SK-N-DZ (cell line): ENCODE measurements around the gene NR6A1.

Source experiments
- DNase-seq: peaks from one replicate; pipeline ENCODE4 v3.0.0-alpha.2; 2015; ENCODE audit warnings: low spot score

The NR6A1 gene

GRCh38 chr9:124726886-124727285 lies 44.2 kb downstream of the NR6A1 start:
- DNase-seq, result no peak

- no peak for DNase-seq
These were observed 46.1 kb downstream of the NR6A1 start for GRCh38 chr9:124725068-124725452.

GRCh38 chr9:124724415-124725067 lies 46.6 kb downstream of the NR6A1 start:
- DNase-seq, result no peak

DNA sequence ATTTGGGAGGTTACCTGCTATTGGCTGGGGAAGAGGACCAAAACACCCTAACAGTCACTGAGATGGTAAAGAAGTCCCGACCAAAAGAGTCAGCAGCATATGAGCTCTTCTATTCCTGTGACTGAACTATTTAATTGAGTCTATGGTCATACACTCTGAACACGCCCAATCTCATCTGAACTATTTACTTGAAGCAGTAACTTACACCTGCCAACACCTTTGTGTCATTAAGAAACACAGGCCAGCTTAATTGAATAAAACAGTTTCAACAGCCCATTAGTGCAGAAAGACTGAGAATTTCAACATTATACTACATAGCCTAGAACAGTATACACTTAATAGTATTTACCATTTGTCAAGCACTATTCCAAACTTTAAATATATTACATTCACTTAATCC lies 47.8 kb downstream of the NR6A1 start:
- DNase-seq, result no peak

GRCh38 chr9:124721109-124721906 lies 49.8 kb downstream of the NR6A1 start:
- DNase-seq, result no peak

- no peak for DNase-seq
These were observed 50.5 kb downstream of the NR6A1 start for GRCh38 chr9:124720429-124721108.

GRCh38 chr9:124718928-124719327 lies 52.2 kb downstream of the NR6A1 start:
- no peak for DNase-seq

DNA sequence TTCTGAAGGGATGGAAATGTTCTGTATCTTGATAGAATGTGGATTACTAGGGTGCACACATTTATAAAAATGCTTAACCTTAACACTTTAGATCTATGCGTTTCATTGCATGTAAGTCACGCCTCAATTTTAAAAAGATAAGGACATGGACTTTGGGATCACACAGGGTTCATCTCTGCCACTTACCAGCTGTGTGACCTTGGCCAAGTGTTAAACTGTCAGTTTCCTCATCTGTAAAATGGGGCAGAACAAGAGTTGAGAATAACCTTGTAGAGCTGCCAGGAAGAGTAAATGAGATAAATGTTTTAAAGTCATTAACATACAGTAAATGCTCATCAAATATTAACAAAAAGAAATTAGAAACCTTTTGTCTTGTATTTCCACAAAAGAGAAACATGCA lies 53.5 kb downstream of the NR6A1 start:
- no peak for DNase-seq

- no peak for DNase-seq
These were observed 54.3 kb downstream of the NR6A1 start for GRCh38 chr9:124716808-124717207.

DNA sequence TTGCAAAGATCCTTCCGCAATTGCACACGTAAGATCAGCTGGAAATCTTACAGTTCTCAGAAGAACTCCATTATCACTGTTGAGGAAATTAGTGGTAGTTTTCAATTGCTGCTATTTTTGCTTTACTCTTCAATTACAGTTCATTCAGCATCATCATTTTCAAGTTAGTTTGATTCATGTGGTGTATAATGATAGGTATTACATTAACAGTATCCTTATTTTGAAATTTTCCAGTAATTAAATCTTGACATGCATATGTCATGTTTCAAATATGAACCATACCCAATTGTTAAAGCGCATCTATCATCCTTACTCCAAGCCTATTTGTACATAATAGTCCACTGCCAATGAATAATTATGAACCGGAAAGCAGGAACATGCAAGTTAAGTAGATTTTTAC lies 60.3 kb downstream of the NR6A1 start:
- no peak for DNase-seq

GRCh38 chr9:124709292-124709690 lies 61.8 kb downstream of the NR6A1 start:
- DNase-seq, result no peak

GRCh38 chr9:124708633-124709291 lies 62.3 kb downstream of the NR6A1 start:
- no peak for DNase-seq

- no peak for DNase-seq
These were observed 63.0 kb downstream of the NR6A1 start for GRCh38 chr9:124708074-124708473.

DNA sequence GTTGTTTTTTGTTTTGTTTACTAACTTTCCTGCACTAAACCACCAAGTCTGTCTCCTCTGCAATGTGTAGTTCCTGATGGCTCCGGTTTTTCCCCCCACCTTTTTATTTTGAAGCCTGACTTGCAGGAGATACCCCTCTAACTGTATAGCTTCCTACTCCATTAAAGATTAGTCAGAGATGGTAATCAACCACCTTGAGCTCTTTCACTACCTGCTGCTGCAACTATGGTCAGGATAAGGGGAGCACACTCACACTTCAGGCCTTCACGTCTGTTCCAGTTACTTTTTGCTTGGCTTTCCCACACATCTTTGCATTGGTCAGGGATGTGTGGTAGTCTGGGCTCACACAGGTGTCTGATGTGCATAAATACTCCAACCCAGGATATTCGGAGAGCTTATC lies 63.4 kb downstream of the NR6A1 start:
- no peak for DNase-seq

DNA sequence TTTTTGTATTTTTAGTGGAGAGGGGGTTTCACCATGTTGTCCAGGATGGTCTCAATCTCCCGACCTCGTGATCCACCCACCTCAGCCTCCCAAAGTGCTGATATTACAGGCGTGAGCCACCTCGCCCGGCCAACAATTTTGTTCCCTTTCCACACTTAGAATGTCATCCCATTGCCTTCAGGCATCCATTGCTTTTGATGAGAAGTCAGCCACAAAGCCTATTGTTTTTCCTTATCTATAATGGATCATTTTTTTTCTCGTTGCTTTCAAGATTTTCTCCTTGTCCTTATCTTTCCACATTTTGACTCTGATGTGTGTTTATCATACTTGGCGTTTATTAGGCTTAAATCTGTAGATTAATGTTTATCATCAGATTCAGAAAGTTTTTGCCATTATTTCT lies 64.4 kb downstream of the NR6A1 start:
- DNase-seq, result no peak

GRCh38 chr9:124699575-124699974 lies 71.5 kb downstream of the NR6A1 start:
- DNase-seq, result no peak

DNA sequence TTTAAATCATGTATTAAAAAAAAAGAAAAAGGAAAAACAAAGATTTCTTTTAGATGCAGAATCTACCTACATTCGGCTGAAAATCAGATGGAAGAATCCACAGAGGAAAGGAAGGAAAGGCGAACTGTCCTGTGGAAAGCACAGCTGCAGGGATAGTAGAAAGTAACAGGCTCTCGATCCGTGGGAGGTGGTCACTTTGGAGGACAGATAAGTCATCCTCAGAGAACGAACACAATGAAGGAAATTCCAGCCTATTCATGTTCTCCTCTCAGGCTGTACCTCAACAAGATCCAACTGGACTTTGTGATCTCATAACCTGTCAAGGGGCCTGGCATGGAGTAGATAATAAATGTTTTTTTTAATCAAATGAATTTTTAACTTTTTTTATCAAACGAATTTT lies 72.8 kb downstream of the NR6A1 start:
- DNase-seq, result no peak

GRCh38 chr9:124697326-124698200 lies 73.5 kb downstream of the NR6A1 start:
- DNase-seq, result no peak

GRCh38 chr9:124696101-124696500 lies 75.0 kb downstream of the NR6A1 start:
- no peak for DNase-seq

DNA sequence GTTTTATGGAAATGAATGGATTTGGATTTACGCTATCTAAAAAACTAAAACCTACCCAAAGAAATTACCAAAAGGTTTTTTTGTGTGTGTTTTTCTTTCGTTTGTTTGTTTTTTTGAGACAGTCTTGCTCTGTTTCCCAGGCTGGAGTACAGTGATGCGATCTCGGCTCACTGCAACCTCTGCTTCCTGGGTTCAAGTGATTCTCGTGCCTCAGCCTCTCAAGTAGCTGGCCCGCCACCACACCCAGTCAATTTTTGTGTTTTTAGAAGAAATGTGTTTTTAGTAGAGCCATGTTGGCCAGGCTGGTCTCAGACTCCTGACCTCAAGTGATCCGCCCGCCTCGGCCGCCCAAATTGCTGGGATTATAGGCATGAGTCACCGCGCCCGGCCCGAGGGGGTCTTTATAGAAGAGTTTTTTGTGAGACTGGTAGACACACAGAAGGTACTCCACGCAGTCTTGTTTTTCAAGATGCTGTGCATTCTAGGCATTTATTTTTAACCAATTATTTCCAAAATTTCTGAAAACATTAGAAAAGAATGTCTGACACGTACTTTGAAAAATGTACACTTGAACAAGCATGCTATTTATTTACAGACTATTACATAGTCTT lies 75.7 kb downstream of the NR6A1 start:
- no peak for DNase-seq
